GM19372 (cell line): ENCODE results near the gene ALDH3B1.
"Not testable (repeated sequence)": the region's sequence is repeated elsewhere in the genome, so short reads cannot be mapped to it uniquely, and the experiment has no call there.

Experiments
- ATAC-seq: cut with Tn5 transposase; IDR thresholded peaks from one replicate; pipeline ENCODE4 v1.9.1; 2021; ENCODE audit warnings: mild to moderate bottlenecking, low read depth, moderate library complexity; ENCODE audit not compliant: unreplicated experiment

The ALDH3B1 gene

GRCh38 chr11:68010090-68011041 lies at the start of gene ALDH3B1:
TSS of gene ALDH3B1 (plus strand) at chr11:68010327. CDS start at chr11:68015298, 4,971 bp downstream.
- ATAC-seq = no peak

- ATAC-seq = not testable (repeated sequence)
These were observed 46.9 kb upstream of the ALDH3B1 start for GRCh38 chr11:67963217-67963616.

GRCh38 chr11:67963879-67964278 lies 46.2 kb upstream of the ALDH3B1 start:
- not testable (repeated sequence) for ATAC-seq

- ATAC-seq = not testable (repeated sequence)
These were observed 45.4 kb upstream of the ALDH3B1 start for GRCh38 chr11:67964746-67965145.

GRCh38 chr11:67965830-67966348 lies 44.2 kb upstream of the ALDH3B1 start:
- ATAC-seq = not testable (repeated sequence)

- not testable (repeated sequence) for ATAC-seq
These were observed 35.4 kb upstream of the ALDH3B1 start for GRCh38 chr11:67974746-67975145.

- ATAC-seq = not testable (repeated sequence)
These were observed 31.2 kb upstream of the ALDH3B1 start for GRCh38 chr11:67978766-67979418.

GRCh38 chr11:67981226-67981625 lies 28.9 kb upstream of the ALDH3B1 start:
- not testable (repeated sequence) for ATAC-seq

GRCh38 chr11:67982255-67982857 lies 27.8 kb upstream of the ALDH3B1 start:
- ATAC-seq = not testable (repeated sequence)

DNA sequence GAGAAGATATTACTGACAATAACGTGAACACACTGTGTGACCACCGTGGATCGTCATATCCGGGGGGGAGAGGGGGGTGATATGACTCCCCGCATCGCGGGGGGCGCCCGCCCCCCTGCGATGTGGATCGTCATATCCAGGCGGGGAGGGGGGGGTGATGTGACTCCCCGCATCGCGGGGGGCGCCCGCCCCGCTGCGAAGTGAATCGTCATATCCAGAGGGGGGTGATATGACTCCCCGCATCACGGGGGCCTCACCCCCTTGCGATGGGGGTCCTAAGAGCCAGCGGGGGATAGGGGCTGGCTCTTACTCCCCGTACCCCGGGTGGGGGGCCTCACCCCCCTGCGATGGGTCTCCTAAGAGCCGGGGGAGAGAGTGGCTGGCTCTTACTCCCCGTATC lies 26.2 kb upstream of the ALDH3B1 start:
- no peak for ATAC-seq

DNA sequence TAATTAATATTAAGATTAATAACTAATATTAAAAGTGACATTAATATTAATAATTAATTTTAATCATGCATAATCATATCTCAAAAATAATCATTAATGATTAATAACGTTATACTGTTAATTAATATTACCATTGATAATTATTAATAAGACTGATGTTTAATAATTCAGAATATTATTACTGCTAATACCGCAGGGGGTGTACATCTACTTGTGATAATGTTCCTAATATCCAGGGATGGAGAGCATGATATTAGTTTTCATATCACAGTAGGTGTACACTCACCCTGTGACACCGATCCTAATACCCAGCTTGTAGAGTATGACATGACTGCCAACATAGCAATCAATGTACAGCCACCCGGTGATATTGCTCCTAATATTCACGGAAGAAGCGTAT lies 24.8 kb upstream of the ALDH3B1 start:
- not testable (repeated sequence) for ATAC-seq

GRCh38 chr11:67990546-67991346 lies 19.4 kb upstream of the ALDH3B1 start:
- not testable (repeated sequence) for ATAC-seq

- not testable (repeated sequence) for ATAC-seq
These were observed 18.6 kb upstream of the ALDH3B1 start for GRCh38 chr11:67991347-67992121.

DNA sequence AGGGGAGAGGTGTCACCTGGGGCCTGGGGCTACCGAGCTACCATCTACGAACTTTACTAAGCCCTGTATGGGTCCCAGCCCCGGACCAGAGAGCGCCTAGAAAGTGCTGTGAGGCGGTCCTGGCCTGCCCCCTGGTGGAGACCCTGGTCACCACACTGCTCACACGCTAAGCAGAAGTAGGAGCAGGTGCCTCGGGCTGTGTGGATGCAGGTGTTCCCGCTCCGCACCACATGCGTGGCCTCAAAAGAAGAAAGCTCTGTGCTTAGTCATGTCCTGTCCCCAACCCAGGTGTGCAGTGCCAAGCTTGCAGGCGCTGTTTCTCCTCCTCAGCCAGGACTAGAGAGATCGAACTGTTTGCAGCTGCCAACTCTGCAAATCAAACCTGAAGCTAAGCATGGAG lies 16.3 kb upstream of the ALDH3B1 start:
- not testable (repeated sequence) for ATAC-seq

GRCh38 chr11:67994387-67994786 lies 15.7 kb upstream of the ALDH3B1 start:
- not testable (repeated sequence) for ATAC-seq

GRCh38 chr11:67995129-67995528 lies 15.0 kb upstream of the ALDH3B1 start:
- ATAC-seq = not testable (repeated sequence)

- not testable (repeated sequence) for ATAC-seq
These were observed 14.5 kb upstream of the ALDH3B1 start for GRCh38 chr11:67995579-67995978.

DNA sequence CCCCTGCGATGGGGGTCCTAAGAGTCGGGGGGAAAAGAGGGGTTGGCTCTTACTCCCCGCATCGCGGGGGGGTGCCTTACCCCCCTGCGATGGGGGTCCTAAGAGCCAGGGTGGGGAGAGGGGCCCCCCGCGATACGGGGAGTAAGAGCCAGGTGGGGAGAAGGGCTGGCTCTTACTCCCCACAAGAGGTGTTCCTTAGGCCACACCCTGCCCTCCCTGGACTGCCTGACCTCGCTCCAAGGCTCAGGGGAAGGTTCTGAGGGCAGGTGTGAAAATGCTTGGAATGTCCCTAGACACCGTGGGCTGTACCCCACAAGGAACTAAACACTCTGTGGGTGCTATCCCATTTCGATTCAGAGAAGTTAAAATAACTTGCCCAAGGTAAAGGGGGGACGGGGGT lies 14.1 kb upstream of the ALDH3B1 start:
- ATAC-seq = no peak
